Right lobe of liver (tissue), 6 donors: Measurements from ENCODE around the gene NCKAP5. TPM values are rescaled to one million over a fixed set of nuclear protein-coding genes. Genes with fewer than 3 reads are reported as not detected.

ENCODE experiments used
- ATAC-seq, 4 donors: fragments of 200-7000 bp; cut with Tn5 transposase; one replicate each; pipeline ENCODE4 v1.9.1; 2020; ENCODE audit warnings: mild to moderate bottlenecking in 4 of 4, moderate library complexity in 4 of 4
- DNase-seq, 3 donors: peaks; one replicate each; pipeline ENCODE4 v3.0.0-alpha.2; 2020
- H3K27ac ChIP-seq, 3 donors: fragments of 200-600 bp; one replicate each; pipeline ENCODE4 v1.8.0; 2022
- H3K27me3 ChIP-seq, 2 donors: fragments of 200-600 bp; one replicate each; pipeline ENCODE4 v1.8.0; 2022
- H3K36me3 ChIP-seq, 4 donors: fragments of 200-600 bp; sonication (generic) in 1 of 4; one replicate each; pipeline versions ENCODE4 v1.5.1 to v1.8.0; 2017 to 2022; ENCODE audit warnings: control low read depth in 1 of 4
- H3K4me1 ChIP-seq, 4 donors: fragments of 200-600 bp; sonication (generic) in 1 of 4; one replicate each; pipeline versions ENCODE4 v1.5.1 to v1.8.0; 2017 to 2022; ENCODE audit warnings: control low read depth in 1 of 4
- H3K4me3 ChIP-seq, 3 donors: fragments of 200-600 bp; one replicate each; pipeline ENCODE4 v1.8.0; 2022
- H3K9me3 ChIP-seq, 4 donors: fragments of 200-600 bp; sonication (generic) in 1 of 4; one replicate each; pipeline versions ENCODE4 v1.5.1 to v1.8.0; 2017 to 2022; ENCODE audit warnings: control low read depth in 1 of 4
- CTCF ChIP-seq, 4 donors: fragments of 200-600 bp in 3 of 4; fragments of 450-650 bp in 1 of 4; IDR thresholded peaks; one replicate each; pipeline versions ENCODE4 v1.5.1 to v1.8.0; 2016 to 2022; ENCODE audit warnings: antibody characterized with exemption in 4 of 4, mild to moderate bottlenecking in 2 of 4
- POLR2A ChIP-seq: fragments of 450-650 bp; IDR thresholded peaks from one replicate; pipeline ENCODE4 v1.6.1; 2017; ENCODE audit warnings: antibody characterized with exemption, mild to moderate bottlenecking
- WGBS: methylation state at CpG from one replicate; pipeline ENCODE4 v1.1.6; 2018; ENCODE audit warnings: low coverage, low lambda C conversion rate; ENCODE audit not compliant: insufficient coverage; ENCODE audit errors: missing lambda C conversion rate; 5-methylcytosine and 5-hydroxymethylcytosine counted together
- intact Hi-C, 2 donors: fragments of 100-400 bp; cut with DNase I; formaldehyde crosslinking; loops; one replicate each; pipeline versions ENCODE4 v1.11.2 to v1.14.1; 2022
- total RNA-seq, 6 experiments: library from RNA; depleted of rRNA in 2 of 6; stranded (reverse); fragments of >200 nt in 2 of 6; fragmentation: NEBNext Ultra II Directional in 3 of 6; extraction: Animal tissue kit (Norgen Biotek cat#: 25700) in 3 of 6; gene quantifications; one replicate each; pipeline versions ENCODE4 v1.1.0 to v1.2.4, GENCODE V29; 2016 to 2023
- donor health status: DM: no; HTN: yes; CAD: no.
- donor health status: DM: no; HTN: no; CAD: no.
- donor health status: DM: no; HTN: no; CAD: no.
- donor health status: DM: no; HTN: yes; CAD: no.
- donor health status: DM: no; HTN: yes; CAD: no.

Gene NCKAP5
- total RNA-seq, 6 experiments from 2014 or later, result 3.6 to 11.7 (median 6.9) TPM

GRCh38 chr2:133077269-133077822, 490.9 kb downstream of the NCKAP5 start:
- Histone ChIP-seq H3K36me3 (no peaks in the 10 kb centered on the region), H3K27ac (no peak overlapping the region), H3K9me3 (no peaks in the 10 kb centered on the region), H3K4me3 (no peak overlapping the region), H3K27me3 (no peaks in the 10 kb centered on the region), H3K4me1 (no peaks in the 10 kb centered on the region)
- DNase-seq, result no peak
- 80% methylated on average over 7 of the region's 7 CpGs for WGBS
- TF ChIP-seq CTCF (IDR thresholded peaks at IDR 0.05) (no peak), POLR2A (no peak)
- intact Hi-C loops, result no loop called here
- peak in 1 of 4 donors; percentile 15 for ATAC-seq

- Histone ChIP-seq H3K36me3 (no peaks in the 10 kb centered on the region), H3K27ac (no peak overlapping the region), H3K4me3 (no peak overlapping the region), H3K9me3 (no peaks in the 10 kb centered on the region), H3K4me1 (no peaks in the 10 kb centered on the region), H3K27me3 (no peaks in the 10 kb centered on the region)
- no peak for DNase-seq
- WGBS, result 63% methylated on average over 5 of the region's 5 CpGs
- ATAC-seq, result no peak
- TF ChIP-seq POLR2A, result no peak
- no peak for TF ChIP-seq CTCF (IDR thresholded peaks at IDR 0.05)
- intact Hi-C loops, result no loop called here
These were observed 495.2 kb downstream of the NCKAP5 start for GRCh38 chr2:133072837-133073694.

GRCh38 chr2:133063775-133064174, 504.5 kb downstream of the NCKAP5 start:
- 29% methylated on average over 4 of the region's 4 CpGs for WGBS
- Histone ChIP-seq H3K36me3 (no peaks in the 10 kb centered on the region), H3K27me3 (no peaks in the 10 kb centered on the region), H3K4me3 (no peak overlapping the region), H3K9me3 (no peaks in the 10 kb centered on the region), H3K4me1 (no peaks in the 10 kb centered on the region), H3K27ac (no peak overlapping the region)
- intact Hi-C loops, result no loop called here
- DNase-seq (no peak), ATAC-seq (no peak)
- no peak for TF ChIP-seq POLR2A
- no peak for TF ChIP-seq CTCF (IDR thresholded peaks at IDR 0.05)

- H3K9me3 ChIP-seq, result no peaks in the 10 kb centered on the region
- WGBS, result 76% methylated on average over 2 of the region's 2 CpGs
- no peaks in the 10 kb centered on the region for H3K4me1 ChIP-seq
- H3K27ac ChIP-seq, result no peak overlapping the region
- no peak overlapping the region for H3K4me3 ChIP-seq
- ATAC-seq (no peak), DNase-seq (no peak)
- H3K36me3 ChIP-seq, result no peaks in the 10 kb centered on the region
- intact Hi-C loops, result no loop called here
- H3K27me3 ChIP-seq, result no peaks in the 10 kb centered on the region
- TF ChIP-seq CTCF (IDR thresholded peaks at IDR 0.05) (no peak), POLR2A (no peak)
These were observed 505.2 kb downstream of the NCKAP5 start for GRCh38 chr2:133062931-133063665.
